NCI-H2196 treated with DMSO at 0.1 percent for 48 hours (cell line): ENCODE measurements around the gene SH3RF3.

Experiments
- DNase-seq: peaks from one replicate; lab custom pipeline; 2025; ENCODE audit not compliant: unreplicated experiment; lab: John Stamatoyannopoulos, UW

SH3RF3 gene

DNA sequence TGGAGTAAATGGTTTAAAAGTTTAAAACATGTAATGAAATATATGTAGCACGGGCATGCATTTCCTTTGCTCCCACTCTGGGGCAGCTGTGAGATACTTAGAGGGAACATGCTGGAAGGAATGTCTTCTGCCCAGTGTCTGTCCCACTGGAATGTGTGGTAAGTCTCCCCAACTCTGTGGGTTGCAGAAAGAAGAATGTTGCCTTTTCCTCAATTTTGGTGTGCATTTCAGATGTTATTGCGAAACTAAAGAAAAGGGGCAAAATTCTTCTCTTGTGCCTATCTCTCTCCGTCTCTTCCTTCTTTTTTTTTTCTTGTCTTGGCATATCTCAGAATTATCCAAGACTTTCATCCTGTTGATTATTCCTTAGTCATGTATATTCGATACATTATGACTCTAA is 201.1 kb downstream of the SH3RF3 start:
- DNase-seq = no peak

DNA sequence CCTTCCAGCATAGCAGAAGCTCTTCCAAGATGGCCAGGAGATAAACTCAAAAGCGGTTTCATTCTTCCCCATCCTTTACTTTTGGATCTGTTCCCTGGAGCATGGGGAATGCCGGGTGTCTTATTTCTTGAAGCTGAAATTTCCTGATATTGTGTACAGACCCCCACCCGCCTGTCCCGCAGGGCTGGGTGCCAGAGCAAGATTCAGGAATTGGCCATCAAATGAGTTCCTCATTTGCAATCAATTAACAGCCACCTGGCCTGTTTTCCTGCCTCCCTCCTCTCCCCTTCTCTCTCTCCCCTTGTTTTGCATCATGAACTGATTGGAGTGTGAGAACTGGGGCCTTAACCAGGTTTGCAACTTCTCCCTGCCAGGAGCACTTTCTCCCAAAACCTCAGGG is 202.1 kb downstream of the SH3RF3 start:
- no peak for DNase-seq

DNA sequence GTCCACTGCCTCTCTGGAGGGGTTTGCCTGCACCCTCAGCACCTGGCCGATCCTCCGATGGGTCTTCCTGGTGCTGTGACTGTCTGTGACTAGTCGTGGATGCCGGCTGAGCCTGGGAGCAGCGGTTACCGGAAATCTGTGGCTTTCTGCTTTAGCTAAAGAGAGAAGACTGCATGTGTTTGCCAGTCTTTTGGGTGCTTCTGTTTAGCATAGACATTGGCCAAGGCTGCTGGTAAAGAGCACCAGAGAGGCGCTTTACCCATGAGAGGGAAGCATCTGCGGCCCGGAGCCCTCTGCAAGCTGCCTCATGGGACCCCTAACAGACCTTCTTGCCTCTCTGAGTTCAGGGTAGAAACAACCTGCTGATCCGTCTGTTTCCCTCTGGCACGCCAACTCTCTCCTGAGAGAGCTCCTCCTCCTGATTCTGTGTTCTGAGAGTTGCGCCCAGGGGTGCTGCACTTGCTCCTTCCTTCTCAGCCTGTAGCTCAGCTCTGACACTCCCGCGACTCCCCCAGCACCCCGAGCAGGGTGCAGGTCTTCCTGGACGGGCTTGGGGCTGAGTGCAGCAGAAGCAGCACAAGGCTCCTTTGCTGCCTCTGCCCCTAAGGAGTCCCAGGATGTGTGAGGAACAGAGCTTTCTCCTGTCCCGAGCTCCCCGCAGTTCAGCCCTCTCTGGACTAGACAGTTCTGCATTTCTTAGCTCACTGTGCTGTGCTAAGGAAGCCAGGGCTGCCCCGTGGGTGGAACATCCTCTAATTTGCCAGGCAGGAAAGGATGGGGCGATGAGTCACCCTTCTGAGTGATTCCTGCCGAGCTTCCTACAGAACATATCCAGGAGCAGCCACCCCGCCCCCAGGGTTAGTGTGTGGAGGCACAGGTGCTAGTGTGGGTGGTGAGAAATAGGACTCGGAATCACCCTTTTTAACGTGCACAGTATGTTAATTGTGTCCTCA is 203.2 kb downstream of the SH3RF3 start:
- DNase-seq = peak; percentile 20

DNA sequence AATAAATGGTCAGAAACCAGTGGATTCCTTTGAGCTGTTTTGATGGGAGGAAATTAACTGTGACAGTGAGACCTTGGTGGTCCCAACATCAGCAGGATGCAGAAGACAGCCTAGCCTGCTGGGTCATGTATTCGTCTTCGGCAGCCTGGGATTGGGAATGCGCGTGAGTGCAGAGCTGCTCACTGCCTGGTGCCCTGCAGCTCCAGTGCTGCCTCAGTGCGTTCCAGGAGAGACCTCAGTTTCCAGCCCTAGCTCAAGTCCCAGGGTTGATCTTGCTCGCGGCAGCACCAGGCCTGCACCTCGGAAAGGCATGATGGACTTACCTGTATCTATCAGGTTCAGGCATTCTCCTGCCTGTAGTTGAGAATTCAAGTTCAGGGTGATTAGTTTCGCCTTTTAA is 203.9 kb downstream of the SH3RF3 start:
- DNase-seq = no peak

DNA sequence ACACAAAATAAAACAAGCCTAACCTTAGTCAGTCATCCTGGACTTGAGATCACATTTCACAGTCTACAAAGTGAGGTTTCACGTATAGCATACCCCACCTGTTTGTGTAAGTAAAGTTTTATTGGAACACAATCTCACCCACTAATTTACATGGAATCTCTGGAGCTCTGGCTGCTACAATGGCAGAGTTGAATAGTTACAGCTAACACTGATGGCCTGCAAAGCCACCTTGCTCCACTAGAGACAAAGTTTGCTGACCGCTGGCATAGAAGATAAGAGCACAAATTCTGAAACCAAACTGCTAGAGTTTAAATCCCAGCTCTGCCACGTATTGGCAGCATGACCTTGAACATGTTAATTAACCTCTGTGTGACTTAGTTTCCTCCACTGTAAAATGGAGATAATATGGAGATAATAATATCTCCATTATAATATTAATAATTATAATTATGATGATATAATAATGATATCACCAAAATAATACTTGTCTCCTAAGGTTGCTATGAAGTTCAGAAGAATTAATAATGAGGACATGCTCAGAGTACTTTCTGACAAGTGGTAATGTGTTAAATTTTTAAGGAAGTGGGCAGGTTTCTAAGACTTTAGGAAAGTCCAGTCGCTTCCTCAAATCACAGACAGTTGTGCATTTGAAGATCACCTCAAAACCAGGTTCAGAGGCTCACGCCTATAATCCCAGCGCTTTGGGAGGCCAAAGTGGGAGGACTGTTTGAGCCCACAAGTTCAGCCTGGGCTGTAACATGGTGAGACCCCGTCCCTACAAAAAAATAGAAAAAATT is 204.6 kb downstream of the SH3RF3 start:
- DNase-seq = no peak

DNA sequence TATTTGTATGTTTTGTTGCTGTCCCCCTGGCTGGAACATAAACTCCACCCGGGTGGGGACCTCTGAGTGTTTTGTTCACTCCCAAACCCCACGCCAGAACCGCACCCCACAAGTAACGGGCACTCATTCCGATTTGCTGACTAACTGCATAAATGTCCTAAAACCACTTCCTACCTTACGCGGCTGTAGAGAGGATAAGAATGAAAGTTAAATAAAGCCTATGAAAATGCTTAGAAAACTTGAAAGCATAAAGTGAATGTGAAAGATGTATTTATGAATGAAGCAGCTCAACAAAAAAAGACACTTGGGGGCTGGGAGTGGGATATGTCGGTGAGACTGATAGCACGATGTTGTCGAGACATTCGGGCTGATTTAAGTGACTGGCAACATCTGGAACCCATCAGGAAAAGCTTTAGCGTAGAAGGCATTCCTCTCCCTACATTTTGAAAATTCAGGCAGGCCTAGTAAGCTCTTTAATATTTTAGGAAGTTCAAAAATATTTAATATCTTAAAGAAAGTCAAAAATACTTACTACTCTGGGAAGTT is 206.7 kb downstream of the SH3RF3 start:
- DNase-seq = no peak

DNA sequence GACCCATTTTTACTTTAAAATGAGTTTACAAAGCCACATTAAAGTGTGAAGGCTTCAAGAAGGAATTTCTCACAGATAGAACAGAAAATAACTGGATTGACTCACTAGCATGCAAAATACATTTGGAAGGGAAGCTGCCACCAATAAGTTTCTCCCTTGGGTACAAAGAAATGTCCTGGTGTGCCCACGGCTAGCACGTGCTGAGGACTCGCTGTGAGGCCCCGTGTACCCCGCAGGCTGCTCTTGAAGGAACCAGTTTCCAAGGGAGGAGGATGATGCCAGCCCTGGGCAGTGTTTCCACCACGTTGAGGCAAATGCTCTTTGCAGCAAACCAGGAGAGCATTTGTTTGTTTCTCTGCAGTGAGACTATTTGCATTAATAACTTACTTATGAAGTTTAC is 207.3 kb downstream of the SH3RF3 start:
- DNase-seq = no peak

DNA sequence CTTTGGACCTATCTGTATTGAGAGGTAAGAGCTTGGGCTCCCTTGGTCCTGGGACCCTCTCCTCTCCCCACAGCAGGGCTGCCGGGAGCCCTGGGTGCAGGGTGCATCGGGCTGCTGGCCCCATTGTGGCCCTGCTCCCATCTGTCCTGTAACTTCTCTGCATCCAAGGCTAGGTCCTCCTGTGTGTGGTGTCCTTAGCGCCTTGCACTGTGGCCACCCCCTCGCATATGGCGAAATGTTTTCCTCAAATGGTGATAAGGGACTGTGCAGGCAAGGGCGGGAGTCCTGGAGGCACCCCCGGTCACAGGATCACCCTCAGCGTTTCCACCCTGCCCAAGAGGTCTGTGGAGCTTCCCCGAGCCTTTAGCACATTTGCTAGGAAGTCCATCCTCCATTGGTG is 208.2 kb downstream of the SH3RF3 start:
- DNase-seq = no peak

DNA sequence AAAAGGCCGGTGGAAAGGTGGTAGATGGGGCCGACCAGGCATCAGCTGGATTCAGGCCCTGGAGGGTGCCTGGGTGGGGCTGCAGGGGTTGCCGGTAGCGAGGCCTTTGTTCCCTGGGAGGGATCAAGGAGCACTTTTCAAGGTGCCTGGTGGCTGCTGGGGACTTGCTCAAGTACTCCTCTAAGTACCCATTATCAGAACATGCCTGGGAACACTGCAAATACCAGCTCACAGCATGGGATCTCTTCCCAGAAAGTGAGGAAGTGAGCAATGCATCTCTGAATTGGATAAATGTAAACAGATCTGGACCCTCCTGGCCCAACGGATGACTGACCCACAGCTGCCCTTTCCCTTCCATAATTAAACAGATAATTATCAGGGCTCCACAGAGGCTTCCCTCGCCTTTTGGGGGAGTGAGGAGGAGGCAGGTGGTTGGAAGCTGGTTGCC is 210.5 kb downstream of the SH3RF3 start:
- DNase-seq = no peak

DNA sequence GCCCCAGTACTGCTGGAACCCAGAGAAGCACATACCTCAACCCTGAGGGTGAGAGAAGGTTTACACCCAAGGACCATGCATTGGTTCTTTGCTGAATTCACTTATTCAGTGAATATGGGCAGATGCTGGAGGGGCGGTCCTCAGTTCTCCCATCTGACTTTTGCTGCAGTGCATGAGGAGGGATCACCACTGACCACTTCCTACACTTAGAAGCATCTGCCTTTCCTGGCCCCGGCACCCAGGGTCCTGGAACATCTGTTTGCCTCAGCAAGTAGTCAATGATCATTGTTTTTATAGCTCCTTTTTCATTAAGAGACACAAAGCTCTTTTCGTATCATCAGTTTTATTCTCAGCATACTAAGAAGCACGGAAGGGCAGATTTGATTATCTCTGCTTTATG is 211.4 kb downstream of the SH3RF3 start:
- DNase-seq = no peak

DNA sequence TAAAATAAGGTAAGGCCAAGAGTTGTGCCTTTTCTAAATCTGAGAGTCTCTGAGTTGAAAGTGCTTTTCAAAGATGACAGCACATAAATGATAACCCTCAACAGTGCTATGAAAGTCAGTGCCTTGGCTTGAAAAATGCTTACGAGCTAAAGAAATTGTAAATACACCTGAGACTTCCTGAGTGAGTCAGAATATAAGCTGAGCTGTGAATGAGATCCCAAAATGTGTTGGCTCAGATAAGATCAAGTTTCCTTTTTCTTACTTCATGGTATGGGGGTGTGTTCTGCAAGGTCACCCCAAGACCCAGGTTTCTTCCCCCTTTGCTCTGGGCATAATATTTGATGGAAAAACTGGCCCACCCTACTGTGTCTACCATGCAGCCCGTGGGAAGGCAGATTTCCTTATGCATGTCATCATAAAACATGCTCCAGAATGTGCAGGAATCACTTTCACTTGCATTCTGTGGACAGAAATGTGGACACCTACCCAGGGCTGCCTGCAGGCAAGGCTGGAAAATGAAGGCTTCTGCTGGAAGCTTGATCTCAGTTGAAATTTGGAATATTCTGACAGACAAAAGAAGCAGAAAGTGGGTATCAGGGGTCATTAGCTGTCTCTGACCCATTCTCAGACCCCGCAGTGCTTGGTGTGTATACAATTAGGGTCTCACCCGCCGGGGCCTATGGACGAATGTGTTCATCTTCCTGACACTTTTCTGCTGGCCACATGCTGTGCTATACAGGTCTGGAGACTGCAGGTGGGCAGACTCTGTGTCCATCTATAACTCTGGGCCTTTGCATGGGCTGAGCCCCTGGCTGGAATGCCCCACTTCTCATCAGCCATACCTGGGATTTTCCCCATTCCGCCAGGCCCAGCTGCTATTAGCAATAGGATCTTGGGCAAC is 212.6 kb downstream of the SH3RF3 start:
- DNase-seq = no peak

DNA sequence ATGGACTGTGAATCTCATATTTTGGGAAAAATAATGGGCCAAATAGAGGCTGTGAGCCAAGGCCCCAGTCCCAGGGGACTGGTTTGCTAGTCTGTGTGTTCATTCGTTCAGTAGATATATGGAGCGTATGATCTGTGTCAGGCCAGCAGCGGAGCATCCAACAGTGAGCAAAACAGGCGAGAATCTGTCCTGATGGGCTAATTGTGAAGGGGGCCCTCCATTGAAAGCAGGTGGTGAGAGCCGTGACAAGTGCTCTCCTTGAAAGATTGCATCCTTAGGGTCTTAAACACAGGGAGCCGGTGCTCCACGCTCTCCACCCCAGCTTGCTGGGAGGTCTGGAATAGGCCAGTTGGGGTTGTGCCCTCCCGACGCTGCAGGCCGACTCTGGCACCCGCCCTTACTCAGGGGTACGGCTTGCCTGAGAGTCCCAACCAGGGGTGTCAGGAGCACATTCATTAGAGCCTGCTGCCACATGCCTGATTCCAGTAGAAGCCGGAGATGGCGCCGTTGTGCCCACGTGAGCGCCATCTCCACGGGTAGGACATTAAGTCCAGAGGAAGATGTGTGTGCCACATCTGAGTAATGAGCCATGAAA is 213.3 kb downstream of the SH3RF3 start:
- no peak for DNase-seq

DNA sequence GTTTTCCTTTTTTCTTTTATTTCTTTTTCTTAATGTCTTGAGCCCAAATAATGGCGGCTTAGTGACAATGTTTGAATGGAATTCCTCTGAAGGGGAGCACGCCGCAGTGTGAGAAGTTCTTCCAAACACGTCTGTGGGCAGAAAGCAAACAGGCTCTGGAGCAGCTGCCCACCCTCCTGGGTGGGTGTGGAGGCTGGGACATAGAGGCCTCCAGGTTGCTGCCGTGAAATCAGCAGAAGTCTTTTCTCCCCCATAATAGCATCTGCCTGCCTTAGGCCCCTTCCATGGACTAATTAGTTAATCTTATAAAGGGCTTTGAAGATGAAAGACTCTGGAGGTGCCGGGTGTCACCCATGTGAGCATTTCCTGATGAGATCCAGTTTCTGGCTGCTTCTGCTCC is 213.9 kb downstream of the SH3RF3 start:
- no peak for DNase-seq

DNA sequence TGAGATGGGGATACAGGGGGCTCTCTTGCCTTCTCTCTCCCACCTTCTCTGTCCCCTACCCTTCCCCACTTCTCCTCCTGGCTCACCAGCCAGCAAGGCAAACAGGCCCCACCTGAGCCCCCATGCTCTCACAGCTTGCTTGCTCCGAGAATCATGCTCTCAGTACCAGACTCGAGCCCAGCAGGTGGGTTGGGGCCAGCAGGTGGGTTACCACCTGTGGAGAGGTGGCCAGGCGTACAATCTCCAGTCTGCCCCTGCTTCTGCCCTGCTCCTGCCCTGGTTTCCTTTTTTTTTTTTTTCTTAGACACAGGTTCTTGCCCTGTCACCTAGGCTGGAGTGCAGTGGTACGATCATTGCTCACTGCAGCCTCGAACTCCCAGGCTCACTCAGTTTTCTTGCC is 214.5 kb downstream of the SH3RF3 start:
- no peak for DNase-seq

DNA sequence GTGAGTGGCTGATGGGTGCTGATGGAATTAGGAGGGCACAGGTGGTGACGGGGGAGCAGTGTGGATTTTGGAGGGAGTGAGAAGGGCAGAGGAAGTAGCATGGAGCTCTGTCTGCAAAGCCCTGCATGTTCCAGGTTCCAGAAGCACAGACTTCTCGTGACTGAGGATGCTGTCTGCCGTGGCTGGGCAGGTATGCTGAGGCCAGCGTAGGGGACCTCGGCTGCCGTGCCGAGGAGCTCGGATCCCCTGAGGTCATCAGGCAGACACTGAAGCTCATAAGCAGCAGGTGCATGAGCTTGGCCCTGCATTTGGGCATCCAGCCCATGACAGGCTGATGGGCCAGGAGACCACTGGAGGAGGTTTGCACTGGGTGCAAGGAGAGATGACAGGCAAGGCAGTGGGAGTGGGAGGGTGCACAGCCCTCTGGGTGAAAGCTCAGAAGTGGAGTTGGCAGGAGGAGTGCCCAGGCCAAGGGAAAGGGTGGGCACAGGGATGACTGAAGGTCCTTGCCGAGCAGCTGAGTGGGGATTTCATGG is 215.3 kb downstream of the SH3RF3 start:
- no peak for DNase-seq

DNA sequence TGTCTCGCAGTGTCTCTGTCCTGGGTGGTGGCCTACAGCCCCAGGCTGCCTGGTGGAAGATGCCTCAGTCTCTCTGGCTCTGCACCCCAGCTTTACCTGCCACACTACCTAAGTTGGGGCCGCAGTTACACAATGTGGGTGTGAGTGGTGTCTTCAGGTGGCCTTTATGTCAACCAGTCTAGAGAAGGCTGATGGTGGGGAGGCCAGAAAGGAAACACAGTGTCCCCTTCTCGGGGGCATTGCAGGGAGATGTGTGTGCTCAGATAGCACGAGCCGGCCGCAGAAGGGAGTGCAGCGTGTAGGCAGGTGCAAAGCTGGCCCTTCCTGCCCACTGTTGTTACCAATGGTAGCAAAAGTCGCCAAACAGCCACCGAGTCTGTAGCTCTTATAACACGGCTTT is 216.1 kb downstream of the SH3RF3 start:
- no peak for DNase-seq

DNA sequence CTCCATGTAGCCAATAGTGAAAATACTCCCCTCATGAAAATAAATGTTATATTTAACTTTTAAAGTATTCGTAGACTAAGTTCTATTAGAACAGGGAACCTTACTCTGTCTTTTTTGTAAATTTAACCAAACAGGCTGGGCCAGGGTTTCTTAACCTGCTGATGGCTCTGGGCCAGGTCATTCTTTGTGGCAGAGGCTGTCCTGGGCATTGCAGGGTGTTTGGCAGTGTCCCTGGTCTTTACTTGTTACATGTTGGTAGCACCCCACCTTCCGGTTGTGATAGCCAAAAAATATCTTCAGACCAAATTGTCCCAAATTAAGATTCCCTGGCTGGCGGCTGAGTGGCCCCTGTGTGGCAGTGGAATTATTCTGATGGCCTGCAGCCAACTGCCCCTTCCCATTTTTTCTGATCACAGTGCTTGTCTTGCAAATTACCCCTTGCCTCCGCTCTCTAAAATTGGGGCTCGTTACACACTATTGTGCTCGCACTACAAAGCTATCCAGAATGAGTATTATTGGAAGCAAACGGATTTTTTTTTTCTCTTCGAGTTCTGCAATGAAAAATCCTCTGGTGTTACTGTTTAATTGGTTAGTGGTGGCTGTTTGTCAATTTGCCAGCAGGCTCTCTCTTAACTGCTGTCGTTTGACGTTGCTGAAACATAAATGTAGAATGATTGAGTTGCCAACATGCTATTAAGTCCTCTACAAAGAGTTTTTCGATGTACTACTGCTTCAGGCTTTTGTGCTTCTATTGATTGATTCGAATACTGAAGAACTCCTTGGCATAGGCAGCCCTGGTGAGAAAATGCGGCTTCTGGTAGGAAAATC is 216.9 kb downstream of the SH3RF3 start:
- no peak for DNase-seq

DNA sequence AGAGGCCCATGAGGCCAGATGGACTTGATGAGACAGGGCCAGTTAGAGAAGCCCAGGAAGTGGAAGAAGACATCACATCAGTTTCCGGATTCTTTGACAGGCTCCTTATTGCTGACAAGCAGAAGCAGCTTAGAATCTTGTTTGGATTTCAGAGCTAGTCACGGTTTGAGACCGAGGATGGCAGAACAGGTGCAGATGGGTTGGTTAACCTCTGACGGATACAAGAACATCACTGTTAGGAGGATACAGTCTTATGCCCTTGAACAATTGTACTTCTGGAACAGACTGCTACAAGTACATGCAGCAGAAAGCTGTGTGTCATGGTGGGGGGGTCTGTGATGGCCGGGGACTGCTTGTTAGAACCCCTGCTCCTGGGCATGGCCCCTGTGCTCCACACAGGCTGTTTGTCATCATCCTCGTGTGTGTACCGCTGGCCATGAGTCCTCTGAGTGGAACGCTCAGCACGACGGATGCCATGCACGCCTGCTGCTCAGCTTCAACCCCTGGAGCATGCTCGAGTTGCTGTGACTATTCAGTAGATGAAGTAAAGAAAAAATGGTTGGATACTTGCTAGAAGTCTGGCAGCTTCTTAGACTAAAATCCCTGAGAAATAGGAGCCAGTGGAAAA is 217.7 kb downstream of the SH3RF3 start:
- no peak for DNase-seq

DNA sequence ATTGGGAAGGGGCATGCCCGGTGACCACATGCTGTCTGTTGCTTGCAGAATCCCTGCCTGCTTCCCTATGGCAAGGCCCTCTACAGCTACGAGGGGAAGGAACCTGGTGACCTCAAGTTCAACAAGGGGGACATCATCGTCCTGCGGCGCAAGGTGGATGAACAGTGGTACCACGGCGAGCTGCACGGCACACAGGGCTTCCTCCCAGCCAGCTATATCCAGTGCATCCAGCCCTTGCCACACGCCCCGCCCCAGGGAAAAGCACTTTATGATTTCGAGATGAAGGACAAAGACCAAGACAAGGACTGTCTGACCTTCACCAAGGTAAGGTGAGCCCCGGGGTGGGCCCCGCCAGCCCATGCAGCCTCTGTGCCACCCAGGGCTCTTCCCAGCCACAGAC is 218.6 kb downstream of the SH3RF3 start:
- no peak for DNase-seq
